GM21390 (cell line): ENCODE measurements around the gene OSBPL1A.

Experiments used
- ATAC-seq: cut with Tn5 transposase; IDR thresholded peaks from one replicate; pipeline ENCODE4 v1.9.1; 2021; ENCODE audit not compliant: unreplicated experiment

The OSBPL1A gene

DNA sequence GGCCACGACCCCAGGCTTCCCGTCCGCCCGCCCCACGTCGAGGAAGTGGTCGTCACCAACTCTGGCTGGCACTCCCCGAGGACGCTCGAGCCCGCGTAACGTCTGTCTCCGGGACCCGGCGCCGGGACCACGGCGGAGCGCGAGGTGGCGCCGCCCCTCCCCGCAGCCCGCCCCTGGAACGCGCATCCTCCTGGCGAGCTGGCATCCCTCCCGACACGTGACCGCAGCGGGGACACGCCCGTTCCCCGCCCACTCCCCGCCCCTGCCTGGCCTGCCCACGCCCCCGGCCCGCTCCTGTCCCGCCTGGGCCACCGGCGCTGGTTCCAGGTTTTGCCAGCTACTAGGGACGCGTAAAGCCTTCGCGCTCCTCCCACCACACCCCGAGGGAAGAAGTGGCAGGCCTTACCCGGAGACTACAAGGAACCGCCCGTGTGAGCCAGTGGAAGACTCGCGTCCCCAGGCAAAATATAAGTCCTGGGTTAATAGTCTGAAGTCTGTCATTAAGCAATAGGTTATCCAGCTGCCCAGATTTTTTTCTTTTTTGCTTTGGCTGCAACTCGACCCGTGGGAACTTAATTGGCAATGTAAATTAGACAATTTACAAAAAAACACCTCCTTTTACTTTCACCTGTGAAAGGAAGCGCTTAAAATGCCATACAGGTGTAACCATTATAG lies at the start of gene OSBPL1A:
Gene OSBPL1A (minus strand): TSS at position 131 of the 675 bp plus-strand sequence. CDS start 20,291 bp downstream, outside the sequence.
- ATAC-seq, result peak; percentile 60

DNA sequence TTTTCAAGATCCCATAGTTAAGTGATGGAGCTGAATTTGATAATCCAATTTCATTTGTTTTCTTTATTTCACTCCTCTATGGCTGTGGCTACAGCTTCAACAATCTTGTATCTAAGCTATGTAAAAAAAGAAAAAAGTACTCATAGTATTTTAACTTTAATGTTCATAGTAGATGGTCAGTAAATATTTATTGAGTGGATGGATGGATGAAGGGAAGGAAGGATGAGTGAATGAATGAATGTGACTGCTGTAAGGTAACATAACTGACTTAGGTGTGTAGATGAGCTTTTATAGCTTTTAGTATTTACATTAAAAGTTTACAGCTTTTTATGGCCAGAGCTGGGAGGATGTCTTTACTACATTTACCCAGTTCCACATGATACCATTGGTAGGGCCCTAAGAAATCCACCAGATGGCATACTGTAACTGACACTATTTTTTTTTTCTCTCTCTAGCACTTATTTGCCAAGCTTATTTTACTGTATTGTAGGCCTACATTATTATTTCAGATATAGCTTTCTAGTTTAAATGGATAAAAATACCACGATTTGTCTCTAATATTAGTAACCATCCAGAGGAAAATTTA lies 49.4 kb upstream of the OSBPL1A start:
- no peak for ATAC-seq

DNA sequence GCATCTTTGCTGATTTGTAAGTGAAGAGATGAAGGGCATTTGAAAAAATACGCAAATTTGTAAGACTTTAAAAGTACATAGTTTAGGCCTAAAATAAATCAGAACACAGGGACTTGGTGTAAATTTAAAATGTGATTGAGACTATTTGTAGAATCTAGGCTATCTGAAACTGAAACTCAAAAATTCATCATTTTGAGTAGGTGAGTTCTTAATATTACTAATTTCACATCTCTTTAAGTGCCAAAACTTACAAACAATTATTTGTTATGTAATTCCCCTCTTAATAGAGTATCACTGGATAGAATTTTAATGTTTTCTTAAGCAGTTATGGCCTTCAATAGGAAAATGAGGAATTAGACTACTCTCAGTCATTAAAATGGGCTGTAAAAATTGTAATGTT lies 48.8 kb upstream of the OSBPL1A start:
- peak; percentile 62 for ATAC-seq

DNA sequence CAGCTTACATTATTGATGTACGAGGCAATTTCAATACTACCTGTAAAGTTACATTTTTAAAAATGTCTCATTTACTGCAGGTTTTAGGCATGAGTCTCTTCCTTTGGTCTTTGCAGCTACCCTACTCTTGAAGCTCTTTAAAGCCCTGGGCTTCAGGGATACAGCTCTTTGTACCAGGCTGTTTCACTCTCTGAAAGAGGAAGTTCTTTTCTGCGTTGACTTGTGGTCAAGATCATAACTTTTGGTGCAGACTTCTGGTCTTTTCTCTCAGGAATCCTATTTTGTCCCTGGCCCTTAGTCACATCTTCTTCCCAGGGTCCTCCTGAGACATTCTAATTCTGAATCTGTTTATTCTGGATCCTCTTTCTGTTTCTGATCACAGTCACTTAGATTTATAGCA lies 46.2 kb upstream of the OSBPL1A start:
- ATAC-seq, result peak; percentile 82

DNA sequence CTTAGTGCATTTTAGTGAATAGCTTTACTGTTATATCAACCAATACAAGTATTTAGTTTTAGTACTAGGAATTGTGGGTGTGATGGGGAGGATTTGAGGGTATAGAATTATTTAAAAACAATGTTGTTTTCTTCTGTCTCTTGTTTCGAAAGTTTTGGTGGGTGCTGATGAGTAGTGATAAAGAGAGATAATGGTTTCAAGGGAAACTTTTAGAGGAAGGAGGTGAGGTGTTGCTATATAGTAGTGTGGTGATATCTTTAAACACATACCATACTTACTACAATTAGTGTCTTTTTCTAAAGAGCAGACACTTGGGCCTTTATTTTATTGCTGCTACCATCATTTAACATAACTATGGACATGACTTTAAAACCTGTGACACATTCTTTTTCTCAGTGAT lies 39.3 kb upstream of the OSBPL1A start:
- ATAC-seq, result no peak

DNA sequence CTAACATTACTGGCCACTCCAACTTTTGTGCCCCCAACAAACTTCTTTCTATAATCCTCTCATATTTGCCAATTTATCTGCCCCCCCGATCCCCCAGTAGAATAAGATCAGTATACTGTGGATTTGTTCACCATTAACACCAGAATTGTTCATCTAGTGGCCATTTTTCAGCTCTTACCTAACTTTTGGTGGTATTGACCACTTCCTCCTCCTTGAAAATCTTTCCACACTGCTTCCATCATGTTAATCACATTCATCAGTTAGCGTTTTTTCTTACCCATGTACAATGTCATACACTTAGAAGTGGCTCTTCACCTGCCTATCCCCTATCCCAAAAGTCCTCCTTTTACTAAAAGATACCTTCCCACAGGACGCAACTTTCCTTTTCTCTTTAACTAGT lies 35.0 kb upstream of the OSBPL1A start:
- no peak for ATAC-seq

DNA sequence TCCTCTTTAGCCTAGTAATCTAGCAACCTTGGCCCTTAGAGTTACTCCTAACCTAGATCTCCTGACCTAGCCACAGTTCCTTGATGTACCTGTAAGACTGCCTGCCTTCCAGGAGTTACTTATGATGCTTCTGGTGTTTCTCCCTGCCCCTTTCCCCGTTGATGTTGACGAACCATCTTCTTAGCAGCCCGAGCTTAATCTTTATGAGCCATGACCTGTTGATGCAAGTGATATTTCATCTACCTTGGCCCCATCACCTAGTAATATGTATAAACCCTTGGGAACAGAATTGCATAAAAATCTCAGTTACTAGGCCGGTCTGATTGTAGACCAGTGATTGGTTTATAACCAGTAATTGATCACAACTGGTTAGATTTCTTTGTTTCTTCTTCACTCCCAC lies 31.6 kb upstream of the OSBPL1A start:
- ATAC-seq, result no peak

DNA sequence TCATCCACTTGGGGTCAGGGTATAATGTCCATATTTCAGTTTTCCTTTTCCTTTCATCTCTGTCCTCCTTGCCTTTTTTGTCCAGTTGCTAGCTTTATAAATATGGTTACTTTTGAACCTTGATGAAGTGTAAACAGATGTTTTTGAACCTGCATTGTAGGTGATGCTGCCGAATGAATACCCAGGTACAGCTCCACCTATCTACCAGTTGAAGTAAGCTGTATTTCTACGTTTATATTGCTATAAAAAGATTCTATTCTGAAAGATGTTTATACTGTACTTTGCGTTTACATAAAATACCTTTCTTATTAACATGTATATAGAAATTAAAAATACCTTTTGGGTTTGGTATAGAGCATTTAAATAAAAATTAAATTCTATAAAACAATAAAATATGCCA lies 31.1 kb upstream of the OSBPL1A start:
- no peak for ATAC-seq

DNA sequence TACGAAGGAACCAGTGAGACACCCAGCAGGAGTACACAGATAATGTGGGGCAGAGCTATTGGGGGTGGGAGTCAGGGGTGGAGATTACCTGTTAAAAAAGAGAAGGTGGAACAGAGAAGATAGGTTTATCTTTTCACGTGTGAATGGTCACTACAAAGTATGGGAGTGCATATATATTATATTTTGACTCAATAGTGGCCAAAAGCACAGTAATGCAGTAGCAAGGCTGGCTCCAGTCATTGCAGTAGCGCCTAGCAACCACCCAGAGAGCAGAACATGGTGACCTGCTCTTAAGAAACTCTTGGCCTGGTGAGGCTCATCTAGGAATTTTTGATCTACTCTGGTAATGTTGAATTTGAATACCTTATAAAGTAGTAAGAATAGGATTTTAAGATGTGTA lies 29.9 kb upstream of the OSBPL1A start:
- no peak for ATAC-seq

DNA sequence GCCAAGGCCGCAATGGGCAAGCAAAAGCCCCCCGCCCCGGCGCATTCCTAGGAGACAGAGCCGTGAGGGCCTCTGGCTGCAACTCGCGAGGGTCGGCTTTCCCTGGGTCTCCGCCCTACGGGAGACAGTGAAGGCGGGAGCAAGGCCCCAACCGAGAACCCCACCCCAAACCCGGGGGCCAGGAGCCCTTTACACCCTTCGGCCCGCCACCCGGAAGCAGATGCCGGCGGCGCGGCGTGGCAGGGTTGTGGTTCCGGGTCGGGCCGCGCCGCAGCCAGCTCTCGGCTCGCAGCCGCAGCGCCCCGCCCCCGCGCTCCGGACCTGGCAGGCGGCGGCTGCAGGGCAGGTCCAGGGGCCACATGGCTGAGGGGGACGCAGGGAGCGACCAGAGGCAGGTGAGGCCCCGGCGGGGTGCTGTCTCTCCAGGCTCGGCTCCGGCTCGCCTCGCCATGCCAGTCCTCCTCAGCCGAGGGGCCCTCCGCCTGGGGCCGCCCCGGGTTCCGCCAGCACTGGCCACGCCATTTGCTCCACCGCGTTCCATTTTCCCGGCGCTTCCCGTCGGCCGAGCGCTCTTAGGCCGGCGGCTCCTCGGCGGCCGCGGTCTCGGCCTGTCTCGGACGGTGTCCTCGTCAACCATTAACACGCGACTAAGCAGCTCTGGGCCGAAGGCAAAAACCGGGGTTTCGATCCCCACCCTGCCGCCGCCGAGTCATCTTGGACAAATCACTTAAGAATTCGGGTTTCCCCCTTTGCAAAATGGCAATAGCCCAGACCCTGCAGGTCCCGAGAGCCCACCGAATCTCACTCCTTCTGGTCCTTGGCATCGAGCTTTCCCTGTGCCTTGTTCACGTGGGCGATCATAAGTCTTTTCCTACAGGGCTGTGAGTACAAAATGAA lies 29.0 kb upstream of the OSBPL1A start, which contains the start of gene IMPACT:
Gene IMPACT (plus strand): TSS at position 273 of the 897 bp plus-strand sequence. CDS start 87 bp downstream, at position 360.
- ATAC-seq, result peak; percentile 94

DNA sequence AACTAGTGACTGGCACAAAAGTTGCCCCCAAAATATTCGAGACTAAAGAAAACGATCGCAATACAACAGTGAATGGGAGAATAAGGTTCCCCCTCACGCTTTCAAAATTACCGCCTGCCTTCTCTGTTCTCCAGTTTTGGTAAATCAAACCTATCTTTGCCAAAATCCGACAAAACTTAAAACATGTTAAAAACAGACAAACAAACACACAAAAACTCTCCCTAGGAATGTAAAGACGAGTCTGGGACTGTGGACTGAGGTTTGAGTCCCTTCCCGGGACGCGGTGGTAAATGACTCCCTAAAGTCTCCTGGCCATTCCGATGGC lies 28.4 kb upstream of the OSBPL1A start:
- no peak for ATAC-seq

DNA sequence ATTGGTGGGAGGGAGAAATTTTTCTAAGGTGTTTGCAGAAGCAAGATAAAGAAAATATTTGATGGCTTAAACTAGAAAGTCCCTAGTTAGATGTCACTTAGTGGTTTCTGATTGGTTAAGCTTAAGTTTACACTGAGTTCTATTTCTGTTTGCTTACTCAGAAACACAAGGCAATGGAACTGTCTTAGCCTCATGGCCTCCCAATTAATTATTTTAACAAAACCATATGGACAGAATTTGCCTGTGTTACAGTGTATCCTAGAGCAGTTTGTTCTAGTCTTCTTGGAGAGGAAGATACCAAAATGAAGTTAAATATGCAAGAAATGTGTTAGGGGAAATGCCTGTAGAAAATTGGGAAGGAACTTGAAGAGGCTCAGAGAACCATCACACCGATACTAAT lies 24.2 kb upstream of the OSBPL1A start:
- ATAC-seq, result no peak

DNA sequence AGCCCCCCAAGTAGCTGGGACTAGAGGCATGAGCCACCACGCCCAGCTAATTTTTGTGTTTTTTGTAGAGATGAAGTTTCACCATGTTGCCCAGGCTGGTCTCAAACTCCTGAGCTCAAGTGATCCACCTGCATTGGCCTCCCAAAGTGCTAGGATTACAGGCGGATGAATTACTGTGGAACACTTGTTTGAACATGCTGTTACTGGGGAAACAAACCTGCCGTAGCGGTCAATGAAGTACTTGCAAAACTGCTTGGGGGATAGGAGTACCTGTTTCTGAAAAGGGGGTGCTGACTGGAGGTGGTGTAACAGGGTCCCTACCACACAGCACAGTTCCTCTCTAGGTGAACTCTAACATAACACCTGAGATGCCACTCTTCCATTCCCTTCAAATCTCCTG lies 22.9 kb upstream of the OSBPL1A start:
- ATAC-seq, result no peak

DNA sequence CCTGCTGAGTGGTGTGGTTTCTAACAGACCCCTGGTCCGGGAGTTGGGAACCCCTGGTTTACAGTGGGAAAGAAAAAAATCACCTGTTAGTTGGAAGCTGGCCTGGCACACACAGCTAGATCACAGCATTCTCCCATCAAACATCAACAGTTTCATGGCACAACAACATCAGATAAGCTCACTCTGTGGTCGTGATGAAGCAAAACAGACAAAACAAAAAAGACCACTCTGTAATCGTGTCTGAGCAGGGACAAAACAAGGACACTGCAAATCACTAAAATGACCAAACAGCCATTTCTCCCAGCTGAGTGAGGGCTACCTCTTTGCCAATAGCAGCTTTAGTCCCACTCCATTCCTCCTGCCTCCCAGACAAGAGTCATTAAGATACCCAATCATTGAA lies 19.9 kb upstream of the OSBPL1A start:
- ATAC-seq, result no peak

DNA sequence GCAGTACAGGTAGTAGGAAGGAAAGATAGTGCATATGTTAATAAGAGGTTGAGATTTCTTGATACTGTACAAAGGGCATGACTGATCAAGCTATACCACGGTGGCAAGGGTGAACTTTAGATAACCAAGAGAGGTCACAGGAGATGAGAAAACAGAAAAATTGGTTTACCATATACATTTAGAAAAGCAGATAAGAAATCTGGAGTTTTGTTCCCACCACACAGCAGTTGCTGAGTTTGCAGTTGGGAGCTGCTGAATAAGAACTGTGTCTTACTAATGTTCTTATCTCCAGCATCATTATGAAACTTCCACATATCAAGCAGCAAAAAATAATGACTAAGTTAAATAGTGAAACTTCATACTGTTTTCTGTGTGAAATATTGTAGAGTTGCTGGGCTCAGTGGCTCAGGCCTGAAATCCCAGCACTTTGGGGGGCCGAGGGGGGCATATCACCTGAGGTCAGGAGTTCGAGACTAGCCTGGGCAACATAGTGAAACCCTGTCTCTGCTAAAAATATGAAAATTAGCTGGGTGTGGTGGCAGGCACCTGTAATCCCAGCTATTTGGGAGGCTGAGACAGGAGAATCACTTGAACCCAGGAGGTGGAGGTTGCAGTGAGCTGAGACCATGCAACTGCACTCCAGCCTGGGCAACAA lies 16.9 kb upstream of the OSBPL1A start:
- no peak for ATAC-seq

DNA sequence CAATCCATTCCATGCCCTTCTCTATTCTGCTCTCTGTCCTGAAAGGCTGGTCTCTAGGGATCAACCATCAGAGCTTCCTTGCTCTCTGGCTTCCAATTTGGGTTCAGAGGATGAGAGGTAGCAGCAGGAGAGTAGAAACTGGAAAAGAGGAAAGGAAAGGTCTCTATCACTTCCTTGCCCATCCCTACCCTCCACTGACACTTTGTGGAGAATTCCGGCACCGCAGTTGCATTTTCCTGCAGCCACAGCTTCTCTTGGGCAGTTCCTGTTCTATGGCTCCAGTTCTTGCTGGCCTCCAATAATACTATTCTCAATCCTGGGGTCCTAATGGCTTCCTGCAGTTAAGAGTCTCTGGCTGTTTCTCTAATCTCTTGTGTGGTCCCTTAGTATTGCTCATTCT lies 15.5 kb upstream of the OSBPL1A start:
- no peak for ATAC-seq

DNA sequence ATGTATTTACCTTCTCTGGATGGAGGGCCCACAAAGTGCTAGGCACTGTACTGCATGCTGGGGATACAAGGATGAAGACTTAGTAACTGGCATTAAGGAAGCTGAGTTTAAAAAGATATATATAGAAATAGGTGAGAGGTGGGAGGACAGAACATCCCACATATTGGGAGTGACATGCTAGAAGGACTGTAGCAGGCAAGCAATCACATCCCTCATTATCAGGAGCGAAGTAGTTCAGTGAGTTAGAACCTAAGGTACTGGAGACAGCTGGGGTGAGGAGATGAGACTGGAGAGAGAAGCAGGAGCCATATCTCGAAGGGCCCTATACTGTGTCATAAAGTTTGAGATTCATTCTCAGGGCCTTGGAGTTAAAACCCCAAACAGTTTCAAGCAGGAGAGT lies 10.9 kb upstream of the OSBPL1A start:
- no peak for ATAC-seq

DNA sequence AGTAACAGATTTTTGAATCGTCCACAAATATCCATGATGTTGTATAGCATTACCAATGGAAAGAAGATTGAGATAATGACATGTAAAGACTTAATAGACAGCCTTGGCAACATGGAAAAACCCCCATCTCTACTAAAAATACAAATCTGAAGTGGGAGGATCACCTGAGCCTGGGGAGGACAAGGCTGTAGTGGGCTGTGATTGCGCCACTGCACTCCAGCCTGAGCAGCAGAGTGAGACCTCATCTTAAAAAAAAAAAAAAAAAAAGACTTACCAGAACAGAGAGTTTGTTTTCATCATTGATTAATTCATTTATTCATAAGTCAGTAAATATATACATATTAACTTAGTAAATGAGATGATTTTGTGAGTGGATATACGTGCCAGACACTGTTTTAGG lies 7.0 kb upstream of the OSBPL1A start:
- ATAC-seq, result no peak

DNA sequence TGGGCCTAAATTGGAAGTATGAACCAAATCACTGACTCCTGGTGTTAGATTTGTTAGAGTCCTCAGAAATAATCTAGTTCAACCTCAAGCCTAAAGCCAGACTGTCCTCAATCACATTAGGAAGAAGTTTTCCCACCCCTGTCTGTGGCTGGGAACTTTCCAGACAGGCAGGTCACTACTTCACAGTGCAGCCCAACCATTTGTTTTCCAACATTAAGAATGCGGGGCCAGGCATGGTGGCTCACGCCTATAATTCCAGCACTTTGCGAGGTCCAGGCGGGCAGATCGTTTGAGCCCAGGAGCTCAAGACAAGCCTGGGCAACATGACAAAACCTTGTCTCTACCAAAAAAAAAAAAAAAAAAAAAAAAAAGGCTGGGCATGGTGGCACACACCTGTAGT lies 5.5 kb upstream of the OSBPL1A start:
- no peak for ATAC-seq

DNA sequence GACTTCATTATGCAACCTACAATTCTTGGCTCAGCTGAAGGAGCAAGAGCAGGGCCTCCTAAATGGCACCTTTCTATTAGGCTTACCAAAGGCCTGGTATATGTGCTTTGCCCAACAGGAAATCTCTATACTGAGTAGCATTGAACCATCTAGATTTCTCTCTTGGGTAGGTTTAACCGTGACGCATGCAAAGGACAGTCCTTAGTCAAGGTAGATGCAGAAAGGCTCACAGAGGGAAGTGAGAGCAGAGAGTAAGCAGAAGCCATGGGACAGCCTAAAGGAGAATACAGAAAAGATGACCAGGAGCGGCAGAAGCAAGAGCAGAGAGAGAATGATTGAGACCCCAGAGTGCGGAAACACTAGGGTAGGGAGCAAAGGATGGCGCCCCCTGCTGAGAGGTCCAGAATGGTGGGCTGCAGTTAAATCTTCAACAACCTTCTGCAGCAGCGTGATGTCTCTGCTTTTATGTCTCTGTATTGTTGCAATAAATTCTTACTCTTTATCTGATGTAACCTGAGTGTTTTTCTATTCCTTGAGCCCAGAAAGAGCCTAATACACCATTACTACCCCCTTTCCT lies 4.7 kb upstream of the OSBPL1A start:
- ATAC-seq, result no peak

DNA sequence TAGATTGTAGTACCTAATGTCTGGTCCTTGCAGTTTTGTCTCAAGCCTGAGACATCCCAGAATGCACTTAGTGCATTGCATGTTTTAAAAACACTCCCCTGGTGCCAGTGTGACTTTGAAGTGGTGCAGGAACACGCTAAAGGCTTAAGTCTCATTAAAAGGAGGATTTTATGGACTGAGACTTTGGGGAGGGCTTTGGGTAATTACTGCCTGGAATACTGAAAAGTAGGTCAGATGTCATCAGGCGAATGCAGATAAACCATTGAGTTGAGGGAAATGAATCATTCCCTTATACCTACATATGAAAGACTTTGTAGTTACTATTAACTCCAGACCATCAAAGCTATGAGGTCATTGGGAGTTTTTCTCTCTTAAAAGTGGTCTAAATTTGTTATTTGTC lies 3.0 kb upstream of the OSBPL1A start:
- no peak for ATAC-seq
